K562 (cell line): ENCODE measurements around the gene ATP5F1D. TPM values are rescaled to one million over a fixed set of nuclear protein-coding genes. Genes with fewer than 3 reads are reported as not detected.

Experiments
- CREB3L1 ChIP-seq: fragments of 450-650 bp; IDR thresholded peaks from 2 replicates; pipeline ENCODE4 v1.6.1; 2014; ENCODE audit warnings: low read depth, mild to moderate bottlenecking, moderate library complexity, borderline replicate concordance
- CREM ChIP-seq: IDR thresholded peaks from 2 replicates; pipeline ENCODE4 v1.6.1; 2014; ENCODE audit warnings: antibody characterized with exemption, low read depth
- FOXA3 ChIP-seq, 2 experiments: fragments of 450-650 bp in 1 of 2; sonication (generic) in 1 of 2; formaldehyde crosslinking; IDR thresholded peaks in 1 of 2; conservative IDR thresholded peaks in 1 of 2; 2 replicates each; pipeline versions ENCODE4 v1.4.0 to v1.8.0; 2020 to 2022; ENCODE audit warnings: mild to moderate bottlenecking in 2 of 2, missing genetic modification reagents in 1 of 2
- HMGXB4 ChIP-seq: sonication (generic); formaldehyde crosslinking; IDR thresholded peaks from 2 replicates; pipeline ENCODE4 v1.8.1; 2023; ENCODE audit warnings: mild to moderate bottlenecking, missing genetic modification reagents
- KDM5B ChIP-seq: fragments of 200-600 bp; sonication (generic); IDR thresholded peaks from 2 replicates; pipeline ENCODE4 v1.6.1; 2012; ENCODE audit warnings: low read depth, mild to moderate bottlenecking, moderate library complexity, low read length, control low read depth, inconsistent platforms; ENCODE audit not compliant: insufficient replicate concordance
- KLF10 ChIP-seq: fragments of 250-450 bp; sonication (Bioruptor Pico); IDR thresholded peaks from 2 replicates; pipeline ENCODE4 v1.6.1; 2021; ENCODE audit warnings: matching md5 sums
- LARP7 ChIP-seq: fragments of 450-650 bp; IDR thresholded peaks from 2 replicates; pipeline ENCODE4 v1.6.1; 2016
- MAZ ChIP-seq, 2 experiments: fragments of 450-650 bp in 1 of 2; sonication (generic) in 1 of 2; formaldehyde crosslinking; IDR thresholded peaks in 1 of 2; conservative IDR thresholded peaks in 1 of 2; 2 replicates each; pipeline versions ENCODE4 v1.4.0 to v1.5.0; 2020; ENCODE audit warnings: mild to moderate bottlenecking in 1 of 2, missing genetic modification reagents in 1 of 2
- MECOM ChIP-seq: fragments of 250-450 bp; sonication (Bioruptor Pico); IDR thresholded peaks from 2 replicates; pipeline ENCODE4 v1.8.0; 2022; ENCODE audit warnings: inconsistent platforms
- RBM34 ChIP-seq: fragments of 200-400 bp; formaldehyde crosslinking; IDR thresholded peaks from 2 replicates; pipeline ENCODE4 v1.6.1; 2018; ENCODE audit warnings: low read length, borderline replicate concordance; ENCODE audit not compliant: insufficient read depth
- SMAD3 ChIP-seq: fragments of 450-650 bp; formaldehyde crosslinking; conservative IDR thresholded peaks from 2 replicates; pipeline ENCODE4 v1.4.0; 2020; ENCODE audit warnings: mild to moderate bottlenecking
- TFAP4 ChIP-seq: sonication (generic); formaldehyde crosslinking; IDR thresholded peaks from 2 replicates; pipeline ENCODE4 v1.8.0; 2022; ENCODE audit warnings: missing genetic modification reagents, mild to moderate bottlenecking, moderate library complexity, borderline replicate concordance
- ZBTB26 ChIP-seq: fragments of 450-650 bp; formaldehyde crosslinking; IDR thresholded peaks from 2 replicates; pipeline ENCODE4 v1.4.0; 2022; ENCODE audit warnings: missing genetic modification characterization
- ZNF217 ChIP-seq: sonication (generic); formaldehyde crosslinking; IDR thresholded peaks from 2 replicates; pipeline ENCODE4 v1.8.0; 2022; ENCODE audit warnings: mild to moderate bottlenecking, missing genetic modification reagents
- ZNF24 ChIP-seq: fragments of 450-650 bp; IDR thresholded peaks from 2 replicates; pipeline ENCODE4 v1.6.1; 2016
- ZNF766 ChIP-seq: fragments of 200-800 bp; sonication (Bioruptor generic); conservative IDR thresholded peaks from 2 replicates; pipeline ENCODE4 v1.6.1; 2016; ENCODE audit warnings: missing genetic modification characterization, missing compliant biosample characterization
- polyA plus RNA-seq, 8 experiments: library from polyadenylated mRNA; depleted of rRNA in 4 of 8; stranded (reverse) in 5 of 8; unstranded in 3 of 8; fragments of >200 nt; fragmentation: Nextera tagmentation in 2 of 8; fragmentation: Illumina TruSeq in 1 of 8; extraction: Ambion mirVana in 2 of 8; extraction: Trizol in 1 of 8; gene quantifications; 2 replicates each; pipeline versions ENCODE4 v1.2.1 to v1.2.3, GENCODE V29; 2011 to 2014; ENCODE audit warnings: inconsistent platforms in 1 of 8, missing spikeins in 1 of 8
- total RNA-seq, 7 experiments: library from RNA; depleted of rRNA in 6 of 7; stranded (reverse); fragments of >200 nt in 6 of 7; fragmentation: Illumina TruSeq in 2 of 7; extraction: Trizol in 2 of 7; gene quantifications; 2 replicates each; pipeline versions ENCODE4 v1.2.1 to v1.2.3, GENCODE V29; 2011 to 2021; ENCODE audit warnings: low replicate concordance in 1 of 7
- TF ChIP-seq, protein P1 (sequence below), 2 experiments: fragments of 450-650 bp in 1 of 2; IDR thresholded peaks; 2 replicates each; pipeline ENCODE4 v1.6.1; 2011 to 2017; ENCODE audit warnings: low read depth in 2 of 2, antibody characterized with exemption in 1 of 2, borderline replicate concordance in 1 of 2, low read length in 1 of 2, mild to moderate bottlenecking in 1 of 2, mixed read lengths in 1 of 2; ENCODE audit not compliant: control insufficient read depth in 1 of 2
- TF ChIP-seq, protein P2 (sequence below): fragments of 250-450 bp; sonication (Bioruptor Pico); IDR thresholded peaks from 2 replicates; pipeline ENCODE4 v1.8.0; 2022; ENCODE audit warnings: moderate library complexity, mild to moderate bottlenecking, inconsistent platforms

Gene ATP5F1D
- total and polyA plus RNA-seq, 9 of the 15 experiments (the other 6 are each of a cell fraction or from before 2014, with no cell fraction given), result 3.9 to 409 (median 36.8) TPM

DNA sequence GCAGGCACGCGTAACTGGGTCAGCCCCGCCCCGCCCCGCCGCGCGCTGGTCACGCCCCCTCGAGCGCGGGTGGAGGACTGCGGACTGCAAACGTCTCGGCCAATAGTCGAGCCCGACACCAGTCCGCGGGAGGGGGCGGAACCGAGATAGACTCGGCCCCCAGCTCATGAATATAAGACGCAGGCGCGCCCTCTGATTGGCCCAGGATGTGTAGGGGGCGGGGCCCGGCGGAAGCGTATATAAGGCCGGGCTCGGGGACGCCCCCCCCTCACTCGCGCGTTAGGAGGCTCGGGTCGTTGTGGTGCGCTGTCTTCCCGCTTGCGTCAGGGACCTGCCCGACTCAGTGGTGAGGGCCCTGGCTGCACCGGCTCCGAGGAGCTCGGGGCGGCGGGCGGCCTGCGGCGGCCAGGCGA, 27.5 kb downstream of the ATP5F1D start, which contains the start of gene CIRBP (continued):
- TF ChIP-seq, protein P1, sequence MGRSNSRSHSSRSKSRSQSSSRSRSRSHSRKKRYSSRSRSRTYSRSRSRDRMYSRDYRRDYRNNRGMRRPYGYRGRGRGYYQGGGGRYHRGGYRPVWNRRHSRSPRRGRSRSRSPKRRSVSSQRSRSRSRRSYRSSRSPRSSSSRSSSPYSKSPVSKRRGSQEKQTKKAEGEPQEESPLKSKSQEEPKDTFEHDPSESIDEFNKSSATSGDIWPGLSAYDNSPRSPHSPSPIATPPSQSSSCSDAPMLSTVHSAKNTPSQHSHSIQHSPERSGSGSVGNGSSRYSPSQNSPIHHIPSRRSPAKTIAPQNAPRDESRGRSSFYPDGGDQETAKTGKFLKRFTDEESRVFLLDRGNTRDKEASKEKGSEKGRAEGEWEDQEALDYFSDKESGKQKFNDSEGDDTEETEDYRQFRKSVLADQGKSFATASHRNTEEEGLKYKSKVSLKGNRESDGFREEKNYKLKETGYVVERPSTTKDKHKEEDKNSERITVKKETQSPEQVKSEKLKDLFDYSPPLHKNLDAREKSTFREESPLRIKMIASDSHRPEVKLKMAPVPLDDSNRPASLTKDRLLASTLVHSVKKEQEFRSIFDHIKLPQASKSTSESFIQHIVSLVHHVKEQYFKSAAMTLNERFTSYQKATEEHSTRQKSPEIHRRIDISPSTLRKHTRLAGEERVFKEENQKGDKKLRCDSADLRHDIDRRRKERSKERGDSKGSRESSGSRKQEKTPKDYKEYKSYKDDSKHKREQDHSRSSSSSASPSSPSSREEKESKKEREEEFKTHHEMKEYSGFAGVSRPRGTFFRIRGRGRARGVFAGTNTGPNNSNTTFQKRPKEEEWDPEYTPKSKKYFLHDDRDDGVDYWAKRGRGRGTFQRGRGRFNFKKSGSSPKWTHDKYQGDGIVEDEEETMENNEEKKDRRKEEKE (IDR thresholded peaks at IDR 0.05; ENCODE audit: borderline replicate concordance in 1 of 2, control insufficient read depth in 1 of 2, low read depth in 2 of 2, low read length in 1 of 2), result no peak
- TF ChIP-seq LARP7 (no peak), FOXA3 (CRISPR knock-in tag; conservative IDR thresholded peaks at IDR 0.05 in 1 of 2, IDR thresholded peaks at IDR 0.05 in 1 of 2) (no peak), KLF10 (CRISPR knock-in tag) (no peak), CREM (peak; percentile 53), ZBTB26 (CRISPR knock-in tag) (no peak), SMAD3 (CRISPR knock-in tag) (no peak), ZNF217 (CRISPR knock-in tag) (no peak), ZNF24 (no peak), MECOM (no peak), RBM34 (no peak), MAZ (CRISPR knock-in tag; conservative IDR thresholded peaks at IDR 0.05 in 1 of 2, IDR thresholded peaks at IDR 0.05 in 1 of 2) (peak; percentile 95 to 98), KDM5B (peak; percentile 94), HMGXB4 (CRISPR knock-in tag) (0 out of 2 replicates have a peak, but pooled peaks have one; percentile 38), TFAP4 (CRISPR knock-in tag) (peak; percentile 61), ZNF766 (CRISPR knock-in tag) (no peak), CREB3L1 (no peak)
- TF ChIP-seq, protein P2, sequence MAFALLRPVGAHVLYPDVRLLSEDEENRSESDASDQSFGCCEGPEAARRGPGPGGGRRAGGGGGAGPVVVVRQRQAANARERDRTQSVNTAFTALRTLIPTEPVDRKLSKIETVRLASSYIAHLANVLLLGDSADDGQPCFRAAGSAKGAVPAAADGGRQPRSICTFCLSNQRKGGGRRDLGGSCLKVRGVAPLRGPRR (CRISPR knock-in tag), result 0 out of 2 replicates have a peak, but pooled peaks have one; percentile 31
